ENCODE data around the gene TRIM21.
"Not testable (repeated sequence)": the region's sequence is repeated elsewhere in the genome, so short reads cannot be mapped to it uniquely, and the experiment has no call there.

TRIM21 gene

DNA sequence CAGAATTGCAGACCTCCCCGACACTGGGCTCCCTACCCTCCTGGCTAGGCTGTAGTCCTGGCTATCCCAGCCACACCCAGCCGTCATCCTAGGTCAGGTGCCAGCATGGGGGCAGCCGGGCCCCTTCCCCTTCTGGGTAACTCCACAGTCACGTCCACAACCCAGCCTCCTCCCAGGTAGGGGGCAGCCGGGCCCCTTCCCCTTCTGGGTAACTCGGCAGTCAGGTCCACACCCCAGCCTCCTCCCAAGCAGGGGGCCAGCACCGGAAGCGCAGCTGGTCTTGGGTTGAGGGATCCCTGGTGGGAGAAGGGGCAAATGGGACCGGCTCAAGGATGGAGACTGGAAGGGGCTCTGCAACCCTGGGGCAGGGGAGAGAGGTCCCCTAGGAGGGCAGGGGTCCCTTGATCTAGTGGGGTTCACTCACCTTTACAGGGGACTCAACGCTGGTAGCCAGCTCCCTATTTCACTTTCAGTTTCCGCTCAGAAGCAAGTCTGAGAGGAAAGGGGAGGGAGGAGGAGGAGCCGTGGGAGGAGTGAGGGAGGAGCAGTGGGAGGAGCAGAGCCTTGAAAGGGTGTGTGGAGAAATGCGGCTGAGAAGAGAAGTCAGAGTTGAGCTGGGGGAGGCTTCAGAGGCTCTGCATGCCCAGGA is at the start of gene TRIM21:
Gene TRIM21 (minus strand): TSS at position 494 of the 649 bp plus-strand sequence. CDS start 3,293 bp downstream, outside the sequence.
- peak; percentile 68 for DNase-seq (ENCODE audit: low spot score)

DNA sequence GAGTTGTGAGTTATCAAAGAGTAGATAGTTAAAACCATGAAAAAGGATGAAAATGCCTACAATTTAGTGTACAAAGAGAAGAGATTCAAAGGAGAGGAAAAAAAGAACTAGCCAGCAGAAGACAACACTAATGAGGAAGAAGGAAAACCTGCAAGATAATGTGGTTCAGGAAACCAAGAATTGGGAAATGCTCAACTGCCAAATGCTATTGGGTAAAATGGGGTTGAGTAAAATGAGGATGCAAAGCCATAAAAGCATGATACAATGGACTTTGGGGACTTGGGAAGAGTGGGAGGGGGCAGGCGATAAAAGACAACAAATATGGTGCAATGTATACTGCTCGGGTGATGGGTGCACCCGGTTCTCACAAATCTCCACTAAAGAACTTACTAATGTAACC is 48.0 kb upstream of the TRIM21 start:
- no peak for DNase-seq (ENCODE audit: low spot score)

DNA sequence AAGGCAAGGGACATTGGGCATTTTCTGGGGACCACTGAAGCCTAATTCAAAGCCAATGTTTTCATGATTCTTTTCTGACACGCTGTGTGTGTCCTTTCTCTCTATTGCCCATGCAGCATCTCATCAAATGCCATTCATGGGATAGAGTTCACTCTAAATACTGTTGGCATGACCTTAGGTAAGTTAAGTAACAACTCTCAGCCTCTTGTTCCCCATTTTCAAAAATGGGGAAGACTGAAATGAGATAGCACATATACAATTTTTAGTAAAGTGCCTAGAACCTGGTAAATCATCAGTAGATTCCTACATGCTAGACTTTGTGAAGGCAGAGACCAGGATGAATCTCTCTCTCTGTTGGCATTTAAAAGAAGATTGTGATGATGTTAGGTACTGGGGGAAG is 42.9 kb upstream of the TRIM21 start:
- DNase-seq (ENCODE audit: low spot score): no peak

DNA sequence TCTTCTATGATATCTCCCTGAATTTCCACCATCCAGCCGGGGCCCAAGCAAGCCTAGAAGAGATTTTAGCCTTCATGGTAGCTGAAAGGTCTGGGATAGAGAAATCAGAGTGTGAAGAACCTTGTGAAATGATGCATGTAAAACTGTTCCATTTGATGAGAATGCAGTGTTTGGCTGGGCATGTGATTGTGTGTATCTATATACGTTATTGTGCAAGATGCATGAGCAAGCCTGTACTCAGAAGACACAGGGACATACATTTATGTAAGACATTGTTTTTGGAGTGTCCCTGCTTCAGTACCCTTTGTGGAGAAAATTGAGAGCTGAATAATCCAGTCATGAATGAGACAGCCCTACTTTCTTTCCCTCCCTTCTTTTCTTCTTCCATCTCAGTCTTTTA is 40.4 kb upstream of the TRIM21 start:
- no peak for DNase-seq (ENCODE audit: low spot score)

DNA sequence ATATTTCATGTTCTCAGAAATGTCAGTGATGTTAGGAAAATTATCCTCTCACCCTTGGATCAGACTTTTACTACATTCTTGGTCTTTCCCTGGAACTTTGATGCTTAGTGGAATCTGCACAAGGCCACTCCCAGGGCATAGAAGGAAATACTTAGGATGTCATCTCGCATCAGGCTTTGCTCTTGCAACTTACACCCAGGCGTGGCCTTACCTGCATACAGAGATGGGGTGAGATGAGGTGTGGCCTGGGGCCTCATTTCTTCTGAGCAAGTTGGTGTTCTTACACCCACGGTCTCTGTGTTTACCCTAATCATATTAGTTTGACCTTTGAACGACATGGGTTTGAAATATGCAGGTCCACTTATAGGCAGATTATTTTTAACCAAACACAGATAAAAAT is 36.5 kb upstream of the TRIM21 start:
- DNase-seq (ENCODE audit: low spot score): no peak

DNA sequence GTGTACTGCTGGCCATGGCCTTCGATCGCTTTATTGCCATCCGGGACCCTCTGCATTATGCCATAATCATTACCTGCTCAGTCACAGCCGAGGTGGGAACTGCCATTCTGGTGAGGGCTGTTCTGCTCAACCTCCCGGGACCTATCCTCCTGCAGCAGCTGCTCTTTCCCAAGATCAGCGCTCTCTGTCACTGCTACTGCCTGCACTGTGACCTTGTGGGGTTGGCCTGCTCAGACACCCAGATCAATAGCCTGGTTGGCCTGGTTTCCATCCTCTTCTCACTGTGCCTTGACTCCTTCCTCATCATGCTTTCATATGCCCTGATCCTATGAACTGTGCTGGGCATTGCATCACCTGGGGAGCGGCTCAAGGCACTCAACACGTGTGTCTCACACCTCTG is 24.9 kb upstream of the TRIM21 start:
- no peak for DNase-seq (ENCODE audit: low spot score)

DNA sequence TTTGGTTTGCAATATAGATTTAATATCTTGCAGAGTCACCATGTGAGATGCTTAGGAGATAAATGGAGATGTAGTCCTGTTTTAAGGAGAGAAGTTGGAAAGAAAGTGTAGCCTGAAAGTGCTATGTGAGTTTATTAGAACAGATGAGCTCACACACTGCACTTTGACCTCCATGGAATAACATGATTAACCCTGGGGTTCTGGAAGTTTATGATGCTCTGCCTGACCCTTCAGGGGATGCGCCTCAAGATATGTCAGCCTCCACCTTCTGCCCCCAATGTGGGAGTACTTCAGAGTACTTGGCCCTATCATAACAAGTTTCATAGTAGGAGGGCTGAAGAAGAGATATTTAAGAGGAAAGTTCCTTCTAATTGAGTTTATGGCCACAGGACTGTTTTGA is 23.3 kb upstream of the TRIM21 start:
- no peak for DNase-seq (ENCODE audit: low spot score)

DNA sequence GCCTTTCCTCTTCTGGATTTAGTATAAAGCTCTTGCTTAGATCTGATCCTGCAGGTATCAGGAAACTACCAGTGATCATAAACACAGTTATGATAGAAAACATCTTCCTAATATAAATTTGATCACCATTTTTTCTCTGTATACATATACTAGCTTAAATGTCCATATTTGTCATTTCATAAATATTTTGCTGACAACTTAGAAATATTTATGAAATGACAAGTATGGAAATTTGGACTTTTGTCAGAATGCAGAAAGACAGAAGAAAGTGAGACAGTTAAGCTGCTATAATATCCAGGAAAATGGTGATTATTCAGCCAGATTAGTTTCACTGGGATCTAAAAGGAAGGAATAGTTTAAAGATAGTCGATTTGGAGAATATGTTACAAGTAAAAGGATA is 22.8 kb upstream of the TRIM21 start:
- no peak for DNase-seq (ENCODE audit: low spot score)

DNA sequence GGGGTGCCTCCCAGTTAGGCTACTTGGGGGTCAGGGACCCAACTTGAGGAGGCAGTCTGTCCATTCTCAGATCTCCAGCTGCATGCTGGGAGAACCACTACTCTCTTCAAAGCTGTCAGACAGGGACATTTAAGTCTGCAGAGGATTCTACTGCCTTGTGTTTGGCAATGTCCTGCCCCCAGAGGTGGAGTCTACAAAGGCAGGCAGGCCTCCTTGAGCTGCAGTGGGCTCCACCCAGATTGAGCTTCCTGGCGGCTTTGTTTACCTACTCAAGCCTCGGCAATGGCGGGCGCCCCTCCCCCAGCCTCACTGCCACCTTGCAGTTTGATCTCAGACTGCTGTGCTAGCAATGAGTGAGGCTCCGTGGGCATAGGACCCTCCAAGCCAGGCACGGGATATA is 12.7 kb upstream of the TRIM21 start:
- DNase-seq (ENCODE audit: low spot score): not testable (repeated sequence)

DNA sequence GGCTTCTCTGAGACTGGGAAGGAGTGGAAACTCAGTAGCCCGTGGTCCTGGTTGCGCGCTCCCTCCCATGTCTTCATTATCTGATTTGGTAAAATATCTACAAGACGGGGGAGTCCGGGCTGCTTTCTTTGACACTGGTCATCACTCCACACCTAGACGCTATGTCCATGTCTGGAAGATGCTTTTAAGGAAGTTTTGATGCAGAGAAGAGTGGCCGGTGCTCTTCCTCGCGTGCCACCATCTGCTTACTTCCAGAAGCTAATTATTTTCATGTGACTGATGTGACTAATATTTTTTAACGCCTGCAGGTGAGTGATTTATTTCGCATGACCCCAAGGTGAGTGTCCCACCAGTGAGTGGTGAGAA is 339 bp upstream of the TRIM21 start:
- DNase-seq (ENCODE audit: low spot score): no peak

DNA sequence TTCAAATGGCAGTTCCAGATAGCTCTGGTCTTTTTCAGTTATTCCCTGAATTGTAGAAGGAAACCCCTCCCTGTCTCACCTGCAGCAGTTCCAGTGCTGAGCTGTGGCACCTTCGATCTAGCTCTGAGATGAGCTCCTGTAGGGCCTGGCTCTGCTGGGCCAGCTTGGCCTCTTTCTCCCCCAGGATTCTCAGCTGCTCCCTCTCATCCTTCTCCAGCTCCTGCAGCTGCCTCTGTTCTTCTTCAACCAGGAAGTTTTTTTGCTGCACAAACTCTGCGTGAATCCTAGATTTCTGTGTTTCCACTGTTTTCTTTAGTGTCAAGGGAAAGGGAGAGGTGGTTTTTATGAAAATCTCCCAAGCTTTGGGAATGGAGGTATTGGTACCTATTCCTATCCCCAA is 5.3 kb downstream of the TRIM21 start:
- DNase-seq (ENCODE audit: low spot score): no peak

DNA sequence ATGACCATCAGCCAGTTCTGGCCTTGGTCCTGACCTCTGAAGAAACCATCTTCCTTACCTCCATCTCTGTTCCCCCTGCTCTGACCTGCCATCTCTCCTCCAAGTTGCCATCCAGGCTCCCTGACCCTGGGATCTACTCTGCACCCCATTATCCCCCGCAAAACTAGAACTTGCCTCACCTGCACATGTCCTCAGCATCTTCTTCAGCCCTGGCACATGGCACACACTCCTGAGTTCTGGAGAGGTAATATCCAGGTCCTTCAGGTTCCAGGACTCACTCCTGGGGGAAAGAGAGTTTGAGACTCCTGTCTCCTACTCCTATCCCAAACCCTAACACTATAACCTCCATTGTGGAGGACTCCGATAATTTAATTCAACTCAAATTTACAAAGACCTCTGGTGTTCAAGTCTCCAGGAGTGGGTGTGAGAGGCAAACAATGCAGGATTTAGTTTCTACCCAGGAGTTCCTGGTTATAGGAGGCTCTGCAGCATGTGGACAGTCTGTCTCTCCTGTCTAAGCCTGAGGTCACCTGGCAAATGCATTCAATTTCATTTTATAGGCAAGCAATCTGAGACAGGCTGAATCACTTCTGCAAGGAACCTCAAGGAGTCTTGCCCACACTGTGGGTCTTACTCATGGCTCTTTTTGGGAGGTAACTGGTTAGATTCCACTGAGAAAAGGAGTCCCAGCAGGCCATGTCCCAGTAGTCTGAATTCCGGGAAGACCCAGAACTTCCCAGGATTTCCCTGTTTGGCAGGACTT is 7.3 kb downstream of the TRIM21 start:
- no peak for DNase-seq (ENCODE audit: low spot score)

DNA sequence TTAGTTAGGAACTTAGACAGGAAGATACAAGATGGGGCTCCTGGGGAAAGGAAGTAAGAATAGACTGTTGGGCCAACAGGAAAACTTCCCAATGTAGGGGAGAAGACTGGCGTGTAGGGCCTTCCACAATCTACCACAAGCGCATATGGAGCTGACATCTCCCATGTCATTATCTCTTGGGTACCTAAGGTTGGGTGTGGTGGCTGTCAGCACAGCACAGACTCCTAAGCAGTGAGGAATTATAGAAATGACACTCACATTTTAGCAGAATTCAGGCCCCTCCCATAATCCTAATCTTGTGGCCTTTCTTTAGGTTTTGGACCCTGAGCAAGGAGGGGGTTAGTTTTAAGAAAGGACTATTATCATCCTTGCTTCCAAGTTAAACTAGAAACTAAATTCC is 11.6 kb downstream of the TRIM21 start:
- no peak for DNase-seq (ENCODE audit: low spot score)

DNA sequence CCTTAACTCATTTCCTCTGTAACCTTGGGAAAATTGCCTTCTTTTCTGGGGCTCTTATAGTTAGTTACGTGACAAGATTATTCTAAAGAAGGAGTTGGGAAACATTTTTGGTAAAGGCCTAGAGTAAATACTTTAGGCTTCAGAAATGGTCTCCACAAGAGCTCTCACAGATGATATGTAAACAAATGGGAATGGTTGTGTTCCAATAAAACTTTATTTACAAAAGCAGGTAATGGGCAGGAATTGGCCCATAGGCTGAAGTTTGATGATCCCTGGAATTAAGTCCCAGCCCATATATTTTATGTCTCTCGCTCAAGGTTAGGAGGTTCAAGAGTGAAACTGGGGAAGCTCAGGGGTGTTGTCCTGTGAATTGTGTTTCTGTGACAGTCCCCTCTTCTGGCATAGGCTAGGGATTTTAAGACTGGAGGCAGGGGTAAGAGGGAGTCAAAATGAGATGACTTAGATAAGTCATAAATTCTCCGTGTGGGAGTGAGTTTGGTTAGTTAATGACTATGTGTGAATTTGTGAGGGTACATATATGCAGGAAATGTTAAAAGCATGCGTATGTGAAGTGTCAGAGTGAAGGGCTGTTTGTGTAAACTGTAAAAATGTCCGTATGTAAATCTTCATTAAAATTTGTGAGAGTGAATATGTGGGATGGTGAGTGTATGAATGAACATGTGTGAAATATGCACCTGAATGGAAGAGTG is 17.9 kb downstream of the TRIM21 start:
- DNase-seq (ENCODE audit: low spot score): no peak

DNA sequence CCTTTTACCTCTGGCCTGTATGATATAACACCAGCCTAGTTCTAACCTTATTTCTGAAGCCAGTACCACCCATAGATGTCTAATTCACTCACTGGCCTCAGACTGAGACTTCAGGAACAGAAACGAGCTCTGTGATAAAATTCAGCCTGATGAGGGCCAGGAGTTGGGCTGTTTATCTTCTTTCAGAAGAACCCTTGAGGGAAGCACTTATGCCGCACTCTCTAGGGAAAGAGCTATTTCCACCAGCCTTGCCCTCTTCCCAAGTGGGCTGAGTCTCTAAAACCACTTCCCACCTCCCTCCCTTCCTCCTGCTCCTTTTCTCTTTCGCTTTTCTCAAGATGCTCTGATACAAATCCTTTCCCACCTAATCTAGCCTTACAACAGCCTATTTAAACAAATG is 23.3 kb downstream of the TRIM21 start:
- no peak for DNase-seq (ENCODE audit: low spot score)

DNA sequence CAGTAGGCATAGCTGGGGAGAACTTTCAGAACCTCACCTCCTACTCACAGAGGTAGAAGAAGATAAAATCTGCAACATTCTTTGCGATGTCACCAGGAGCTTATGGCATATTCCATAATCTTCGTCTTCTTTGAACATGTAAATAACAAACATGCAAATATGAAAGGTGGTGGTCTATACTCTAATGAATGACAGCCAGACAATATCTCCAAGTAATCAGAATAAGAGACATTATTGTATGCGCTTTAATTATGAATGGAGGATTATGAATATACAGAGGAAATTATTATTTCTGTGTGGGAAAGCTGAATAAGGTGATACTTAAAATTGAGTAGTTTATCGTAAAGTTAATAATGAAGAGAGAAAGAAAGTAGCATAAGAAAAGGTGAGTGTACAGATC is 25.2 kb downstream of the TRIM21 start, which contains the start of gene OR52B4:
Gene OR52B4 (minus strand): TSS at position 101 of the 400 bp plus-strand sequence. CDS start 91 bp downstream, at position 10.
- no peak for DNase-seq (ENCODE audit: low spot score)

DNA sequence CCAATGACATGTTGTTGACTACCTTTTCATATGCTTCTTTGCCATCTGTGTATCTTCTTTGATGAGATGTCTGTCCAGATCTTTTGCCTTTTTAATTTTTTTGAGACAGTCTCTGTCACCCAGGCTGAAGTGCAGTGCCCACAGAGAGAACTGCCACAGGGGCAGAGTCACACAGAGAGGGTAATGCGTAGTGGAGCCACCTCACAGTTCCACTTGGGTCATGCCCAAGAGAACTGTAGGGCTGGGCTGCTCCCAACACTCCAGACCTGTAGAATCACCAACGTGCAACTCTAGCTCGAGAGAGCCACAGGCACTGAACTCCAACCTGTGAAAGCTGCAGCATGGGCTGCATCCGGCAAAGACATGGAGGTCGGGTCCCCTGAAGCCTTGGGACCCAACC is 45.4 kb downstream of the TRIM21 start:
- DNase-seq (ENCODE audit: low spot score): not testable (repeated sequence)

DNA sequence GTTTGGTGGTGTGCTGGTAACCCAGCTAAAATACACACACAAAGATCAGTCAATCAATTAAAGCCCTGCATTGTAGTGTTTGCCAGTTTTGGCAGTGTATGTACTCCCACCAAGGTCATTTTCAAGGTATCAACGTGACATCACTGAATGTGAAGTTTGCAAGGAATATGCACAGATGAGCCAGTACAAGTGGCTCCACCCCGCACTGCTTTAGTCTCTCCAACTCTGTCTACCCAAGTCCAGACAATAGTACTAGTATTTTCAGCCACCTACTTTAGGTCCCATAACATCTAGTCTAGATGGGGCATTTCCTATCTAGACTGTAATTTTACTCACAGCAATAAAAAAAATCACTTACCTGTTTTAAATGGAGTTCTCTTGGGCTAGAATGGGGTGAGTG is 48.1 kb downstream of the TRIM21 start:
- not testable (repeated sequence) for DNase-seq (ENCODE audit: low spot score)

All from cerebellar cortex (tissue), 1 donor.